ENCODE data around the gene LPAR4.
"Not testable (repeated sequence)": the region's sequence is repeated elsewhere in the genome, so short reads cannot be mapped to it uniquely, and the experiment has no call there.

Gene LPAR4, protein sequence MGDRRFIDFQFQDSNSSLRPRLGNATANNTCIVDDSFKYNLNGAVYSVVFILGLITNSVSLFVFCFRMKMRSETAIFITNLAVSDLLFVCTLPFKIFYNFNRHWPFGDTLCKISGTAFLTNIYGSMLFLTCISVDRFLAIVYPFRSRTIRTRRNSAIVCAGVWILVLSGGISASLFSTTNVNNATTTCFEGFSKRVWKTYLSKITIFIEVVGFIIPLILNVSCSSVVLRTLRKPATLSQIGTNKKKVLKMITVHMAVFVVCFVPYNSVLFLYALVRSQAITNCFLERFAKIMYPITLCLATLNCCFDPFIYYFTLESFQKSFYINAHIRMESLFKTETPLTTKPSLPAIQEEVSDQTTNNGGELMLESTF

DNA sequence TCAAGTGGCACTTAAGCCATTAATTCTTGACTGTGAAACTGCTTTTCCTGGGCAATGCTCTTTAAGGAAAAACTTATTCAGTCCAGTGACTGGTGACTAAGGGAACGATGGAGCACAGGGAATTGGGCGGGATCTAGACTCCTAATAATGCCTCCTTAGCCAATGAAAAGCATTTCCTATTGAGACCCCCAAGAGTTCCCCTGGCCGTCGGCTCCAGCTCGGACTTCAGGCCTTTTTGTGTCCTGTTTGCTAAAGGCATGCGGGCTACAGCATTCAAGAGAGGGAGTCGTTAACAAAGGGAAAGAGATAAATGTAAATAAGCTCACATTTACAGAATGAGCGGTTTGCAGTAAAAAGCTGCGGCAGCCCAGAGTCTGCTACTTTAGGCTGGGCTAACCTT is at the start of gene LPAR4:
LPAR4 (plus strand) TSS at position 232 of the 400 bp plus-strand sequence. CDS start 7,150 bp downstream, outside the sequence.
- in situ Hi-C loops (cut with HindIII; ENCODE audit: low pct_ligation_motif_present, low pct_unique_long_range_greater_than_20kb, low sequenced_read_pairs) = no loop called here
- DNase-seq = no peak

- in situ Hi-C loops (cut with HindIII; ENCODE audit: low pct_ligation_motif_present, low pct_unique_long_range_greater_than_20kb, low sequenced_read_pairs) = no loop called here
These were observed 41.4 kb upstream of the LPAR4 start for GRCh38 chrX:78706071-78706470.

GRCh38 chrX:78708262-78708661 is 39.3 kb upstream of the LPAR4 start:
- DNase-seq = peak; percentile 22
- in situ Hi-C loops (cut with HindIII; ENCODE audit: low pct_ligation_motif_present, low pct_unique_long_range_greater_than_20kb, low sequenced_read_pairs) = no loop called here

More at GRCh38 chrX:78706071-78706470, 41.4 kb upstream of the LPAR4 start:
- no peak for DNase-seq

DNA sequence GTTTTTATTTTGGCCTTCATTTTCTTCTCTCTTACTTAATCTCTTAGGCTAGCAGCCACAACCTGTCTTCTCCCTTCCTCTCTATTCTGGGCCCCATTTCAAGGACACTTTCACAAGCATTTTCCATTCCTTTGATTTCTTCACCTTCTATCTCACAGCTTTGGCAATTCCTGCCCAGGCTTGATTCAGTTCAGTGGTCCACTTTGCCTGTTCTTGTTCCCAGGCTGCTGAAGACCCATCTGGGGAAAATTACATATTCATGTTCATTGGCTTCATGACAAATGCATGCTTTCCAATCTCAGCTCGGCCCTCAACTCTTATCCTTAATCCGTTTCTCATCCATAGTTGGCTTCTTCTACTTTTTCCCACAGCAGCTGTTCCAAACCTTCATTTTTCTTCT is 38.7 kb upstream of the LPAR4 start:
- in situ Hi-C loops (cut with HindIII; ENCODE audit: low pct_ligation_motif_present, low pct_unique_long_range_greater_than_20kb, low sequenced_read_pairs) = no loop called here
- no peak for DNase-seq

- no peak for DNase-seq
- in situ Hi-C loops (cut with HindIII; ENCODE audit: low pct_ligation_motif_present, low pct_unique_long_range_greater_than_20kb, low sequenced_read_pairs) = no loop called here
These were observed 37.3 kb upstream of the LPAR4 start for GRCh38 chrX:78710171-78710570.

- in situ Hi-C loops (cut with HindIII; ENCODE audit: low pct_ligation_motif_present, low pct_unique_long_range_greater_than_20kb, low sequenced_read_pairs) = no loop called here
- no peak for DNase-seq
These were observed 35.2 kb upstream of the LPAR4 start for GRCh38 chrX:78712336-78712735.

DNA sequence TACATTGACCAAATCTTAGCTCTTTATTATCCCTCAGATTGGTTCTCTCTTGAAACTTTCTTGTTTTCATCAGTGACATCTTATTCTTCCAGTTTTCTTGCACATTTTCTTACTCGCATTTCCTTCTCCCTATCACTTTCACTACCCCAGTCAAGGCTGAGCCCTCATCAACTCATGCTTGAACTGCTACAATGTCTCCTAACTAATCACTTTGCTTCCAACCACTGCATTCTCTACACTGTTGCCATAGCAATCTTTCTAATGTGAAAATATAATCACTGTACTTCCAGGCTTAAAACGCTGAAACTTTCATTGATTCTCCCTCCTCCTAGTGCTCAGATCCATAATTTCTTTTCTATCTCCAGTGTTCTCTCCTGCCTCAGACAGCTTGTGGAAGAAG is 22.2 kb upstream of the LPAR4 start:
- in situ Hi-C loops (cut with HindIII; ENCODE audit: low pct_ligation_motif_present, low pct_unique_long_range_greater_than_20kb, low sequenced_read_pairs) = no loop called here

DNA sequence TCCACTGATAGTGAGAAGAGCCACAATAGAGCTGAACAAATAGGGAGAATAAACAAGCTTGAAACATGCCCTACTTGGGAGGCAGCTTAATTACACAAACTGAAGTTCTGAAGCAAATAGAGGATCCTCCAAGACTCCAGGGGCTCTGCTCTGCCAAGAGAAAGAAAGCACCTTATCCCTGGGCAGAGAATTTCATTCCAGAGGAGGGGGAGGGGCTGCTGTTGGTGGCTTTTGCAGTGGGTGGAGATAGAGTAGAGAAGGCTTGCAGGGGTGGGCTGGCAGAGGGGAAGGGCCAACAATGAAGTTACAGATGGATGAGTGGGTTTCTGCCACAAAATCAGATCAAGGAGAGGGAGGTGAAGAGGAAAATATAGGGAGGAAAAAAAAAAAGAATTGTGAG is 1.0 kb upstream of the LPAR4 start:
- DNase-seq = no peak
- in situ Hi-C loops (cut with HindIII; ENCODE audit: low pct_ligation_motif_present, low pct_unique_long_range_greater_than_20kb, low sequenced_read_pairs) = no loop called here

More for the DNA sequence above, 22.2 kb upstream of the LPAR4 start:
- no peak for DNase-seq

DNA sequence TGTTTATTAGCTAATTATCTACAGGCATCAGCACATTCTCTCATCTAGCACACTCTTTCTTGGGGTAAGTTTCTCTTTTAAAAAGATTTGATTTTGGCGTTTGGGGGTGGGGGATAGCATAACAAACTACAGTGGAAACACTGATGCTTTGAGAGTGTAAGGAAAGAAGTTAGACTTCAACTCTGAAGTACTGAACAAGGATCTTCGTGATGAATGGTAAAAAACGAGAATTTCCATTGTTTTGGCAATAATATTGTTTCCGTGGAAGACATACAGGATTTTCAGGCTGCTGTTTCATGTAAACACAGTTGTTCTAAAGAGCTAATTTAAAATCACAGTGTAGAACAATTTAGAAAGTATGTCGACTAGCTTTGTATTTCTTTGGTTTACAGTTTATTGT is 451 bp downstream of the LPAR4 start:
- in situ Hi-C loops (cut with HindIII; ENCODE audit: low pct_ligation_motif_present, low pct_unique_long_range_greater_than_20kb, low sequenced_read_pairs) = no loop called here

DNA sequence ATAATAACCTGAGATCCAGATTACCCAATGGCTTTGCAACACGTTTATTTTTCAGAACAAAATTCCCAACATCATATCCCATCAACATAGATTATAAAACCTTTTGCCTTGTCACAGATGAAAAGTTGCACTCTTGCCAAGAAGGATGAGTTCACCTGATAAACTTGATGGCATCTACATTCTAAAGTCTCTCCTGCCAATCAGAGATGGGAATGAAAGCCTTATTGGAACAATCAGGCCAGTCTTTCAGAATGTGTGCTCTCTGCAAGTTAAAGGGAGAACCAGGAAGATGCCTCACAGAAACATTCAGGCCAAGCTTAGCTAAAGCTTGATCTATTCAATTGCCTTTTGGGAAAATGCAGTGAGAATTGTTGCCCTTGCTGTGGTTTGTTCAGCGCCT is 1.3 kb downstream of the LPAR4 start:
- DNase-seq = no peak
- in situ Hi-C loops (cut with HindIII; ENCODE audit: low pct_ligation_motif_present, low pct_unique_long_range_greater_than_20kb, low sequenced_read_pairs) = no loop called here

More for the DNA sequence above, 451 bp downstream of the LPAR4 start:
- DNase-seq = no peak

- in situ Hi-C loops (cut with HindIII; ENCODE audit: low pct_ligation_motif_present, low pct_unique_long_range_greater_than_20kb, low sequenced_read_pairs) = no loop called here
- DNase-seq = no peak
These were observed 6.1 kb downstream of the LPAR4 start for GRCh38 chrX:78753571-78753970.

DNA sequence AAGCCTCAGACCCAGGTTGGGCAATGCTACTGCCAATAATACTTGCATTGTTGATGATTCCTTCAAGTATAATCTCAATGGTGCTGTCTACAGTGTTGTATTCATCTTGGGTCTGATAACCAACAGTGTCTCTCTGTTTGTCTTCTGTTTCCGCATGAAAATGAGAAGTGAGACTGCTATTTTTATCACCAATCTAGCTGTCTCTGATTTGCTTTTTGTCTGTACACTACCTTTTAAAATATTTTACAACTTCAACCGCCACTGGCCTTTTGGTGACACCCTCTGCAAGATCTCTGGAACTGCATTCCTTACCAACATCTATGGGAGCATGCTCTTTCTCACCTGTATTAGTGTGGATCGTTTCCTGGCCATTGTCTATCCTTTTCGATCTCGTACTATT is 7.4 kb downstream of the LPAR4 start:
- in situ Hi-C loops (cut with HindIII; ENCODE audit: low pct_ligation_motif_present, low pct_unique_long_range_greater_than_20kb, low sequenced_read_pairs) = no loop called here
- DNase-seq = no peak

DNA sequence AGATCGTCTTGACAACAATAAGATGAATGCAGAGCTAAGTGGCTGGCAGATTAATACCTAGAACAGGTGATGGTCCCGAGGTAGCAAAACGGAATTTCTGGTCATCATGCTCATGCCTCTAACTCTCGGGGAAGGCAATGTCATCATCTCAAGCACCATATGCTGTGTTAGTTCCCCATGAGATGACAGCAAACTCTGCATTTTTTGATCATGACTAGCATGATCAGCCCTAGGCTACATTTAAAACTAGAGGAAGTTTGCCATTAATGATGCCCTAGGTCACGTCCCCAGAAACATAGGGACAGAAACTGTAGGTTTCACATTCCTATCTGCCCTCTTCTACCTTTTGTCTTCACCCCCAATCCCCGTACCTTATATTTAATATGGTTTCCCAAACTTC is 11.6 kb downstream of the LPAR4 start:
- in situ Hi-C loops (cut with HindIII; ENCODE audit: low pct_ligation_motif_present, low pct_unique_long_range_greater_than_20kb, low sequenced_read_pairs) = no loop called here
- no peak for DNase-seq

GRCh38 chrX:78769101-78769755 is 21.7 kb downstream of the LPAR4 start:
- in situ Hi-C loops (cut with HindIII; ENCODE audit: low pct_ligation_motif_present, low pct_unique_long_range_greater_than_20kb, low sequenced_read_pairs) = no loop called here

GRCh38 chrX:78769946-78770345 is 22.4 kb downstream of the LPAR4 start:
- no peak for DNase-seq
- in situ Hi-C loops (cut with HindIII; ENCODE audit: low pct_ligation_motif_present, low pct_unique_long_range_greater_than_20kb, low sequenced_read_pairs) = no loop called here

More at GRCh38 chrX:78769101-78769755, 21.7 kb downstream of the LPAR4 start:
- no peak for DNase-seq

GRCh38 chrX:78796916-78797315 is 49.4 kb downstream of the LPAR4 start:
- in situ Hi-C loops (cut with HindIII; ENCODE audit: low pct_ligation_motif_present, low pct_unique_long_range_greater_than_20kb, low sequenced_read_pairs) = no loop called here
- DNase-seq = no peak

GRCh38 chrX:78800114-78800513 is 52.6 kb downstream of the LPAR4 start:
- in situ Hi-C loops (cut with HindIII; ENCODE audit: low pct_ligation_motif_present, low pct_unique_long_range_greater_than_20kb, low sequenced_read_pairs) = no loop called here
- DNase-seq = no peak

DNA sequence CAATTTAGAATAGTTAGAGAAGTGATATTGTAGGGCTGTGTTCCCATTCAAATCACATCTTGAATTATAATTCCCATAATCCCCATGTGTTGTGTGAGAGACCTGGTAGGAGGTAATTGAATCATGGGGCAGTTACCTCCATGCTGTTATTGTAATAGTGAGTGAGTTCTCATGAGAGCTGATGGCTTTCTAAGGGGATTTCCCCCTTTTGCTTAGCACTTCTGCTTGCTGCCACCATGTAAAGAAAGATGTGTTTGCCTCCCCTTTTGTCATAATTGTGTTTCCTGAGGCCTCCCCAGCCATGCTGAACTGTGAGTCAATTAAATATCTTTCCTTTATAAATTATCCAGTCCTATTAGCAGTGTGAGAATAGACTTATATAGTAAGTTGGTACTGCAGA is 53.2 kb downstream of the LPAR4 start:
- in situ Hi-C loops (cut with HindIII; ENCODE audit: low pct_ligation_motif_present, low pct_unique_long_range_greater_than_20kb, low sequenced_read_pairs) = no loop called here

GRCh38 chrX:78801522-78801921 is 54.0 kb downstream of the LPAR4 start:
- in situ Hi-C loops (cut with HindIII; ENCODE audit: low pct_ligation_motif_present, low pct_unique_long_range_greater_than_20kb, low sequenced_read_pairs) = no loop called here
- DNase-seq = no peak

More for the DNA sequence above, 53.2 kb downstream of the LPAR4 start:
- DNase-seq = no peak

DNA sequence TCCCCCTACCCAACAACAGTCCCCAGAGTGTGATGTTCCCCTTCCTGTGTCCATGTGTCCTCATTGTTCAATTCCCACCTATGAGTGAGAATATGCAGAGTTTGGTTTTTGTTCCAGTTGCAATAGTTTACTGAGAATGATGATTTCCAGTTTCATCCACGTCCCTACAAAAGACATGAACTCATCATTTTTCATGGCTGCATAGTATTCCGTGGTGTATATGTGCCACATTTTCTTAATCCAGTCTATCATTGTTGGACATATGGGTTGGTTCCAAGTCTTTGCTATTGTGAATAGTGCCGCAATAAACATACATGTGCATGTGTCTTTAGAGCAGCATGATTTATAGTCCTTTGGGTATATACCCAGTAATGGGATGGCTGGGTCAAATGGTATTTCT is 55.0 kb downstream of the LPAR4 start:
- in situ Hi-C loops (cut with HindIII; ENCODE audit: low pct_ligation_motif_present, low pct_unique_long_range_greater_than_20kb, low sequenced_read_pairs) = not testable (repeated sequence)

More for the DNA sequence above, 55.0 kb downstream of the LPAR4 start:
- DNase-seq = not testable (repeated sequence)
